Erythroblast (primary cell): ENCODE results near the gene MAB21L1.

Experiments used
- GATA1 ChIP-seq: IDR thresholded peaks from 2 replicates; pipeline ENCODE4 v1.6.1; 2011; ENCODE audit warnings: low read depth, mild to moderate bottlenecking, control low read depth, low read length, moderate library complexity
- POLR2A ChIP-seq: IDR thresholded peaks from 2 replicates; pipeline ENCODE4 v1.6.1; 2011; ENCODE audit warnings: mild to moderate bottlenecking, low read length

GRCh38 chr13:35460061-35460460 is 16.4 kb downstream of the MAB21L1 start:
- TF ChIP-seq POLR2A = no peak
- TF ChIP-seq GATA1 = no peak
